ENCODE measurements around the gene SLC26A11.

DNA sequence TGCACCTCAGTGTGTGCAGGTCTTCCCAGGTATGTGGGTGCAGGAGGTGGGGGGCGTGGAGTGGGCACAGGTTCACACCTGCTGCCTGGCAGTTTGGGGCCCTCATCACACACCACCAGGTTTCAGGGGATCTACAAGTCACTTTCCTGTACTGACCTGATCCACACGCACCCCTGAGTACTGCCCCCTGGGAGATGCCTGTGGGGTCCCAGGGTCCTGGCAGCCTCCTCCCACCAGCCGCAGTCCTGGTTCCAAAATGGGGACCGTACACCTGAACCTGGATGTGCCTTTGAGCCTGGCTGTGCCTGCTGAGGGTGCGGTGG lies 66.4 kb downstream of the SLC26A11 start:
- TF ChIP-seq, protein P1, sequence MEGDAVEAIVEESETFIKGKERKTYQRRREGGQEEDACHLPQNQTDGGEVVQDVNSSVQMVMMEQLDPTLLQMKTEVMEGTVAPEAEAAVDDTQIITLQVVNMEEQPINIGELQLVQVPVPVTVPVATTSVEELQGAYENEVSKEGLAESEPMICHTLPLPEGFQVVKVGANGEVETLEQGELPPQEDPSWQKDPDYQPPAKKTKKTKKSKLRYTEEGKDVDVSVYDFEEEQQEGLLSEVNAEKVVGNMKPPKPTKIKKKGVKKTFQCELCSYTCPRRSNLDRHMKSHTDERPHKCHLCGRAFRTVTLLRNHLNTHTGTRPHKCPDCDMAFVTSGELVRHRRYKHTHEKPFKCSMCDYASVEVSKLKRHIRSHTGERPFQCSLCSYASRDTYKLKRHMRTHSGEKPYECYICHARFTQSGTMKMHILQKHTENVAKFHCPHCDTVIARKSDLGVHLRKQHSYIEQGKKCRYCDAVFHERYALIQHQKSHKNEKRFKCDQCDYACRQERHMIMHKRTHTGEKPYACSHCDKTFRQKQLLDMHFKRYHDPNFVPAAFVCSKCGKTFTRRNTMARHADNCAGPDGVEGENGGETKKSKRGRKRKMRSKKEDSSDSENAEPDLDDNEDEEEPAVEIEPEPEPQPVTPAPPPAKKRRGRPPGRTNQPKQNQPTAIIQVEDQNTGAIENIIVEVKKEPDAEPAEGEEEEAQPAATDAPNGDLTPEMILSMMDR (IDR thresholded peaks at IDR 0.05): no peak
- TF ChIP-seq POLR2A (IDR thresholded peaks at IDR 0.05): no peak

Data from thyroid gland (tissue), 4 donors.